HG02885 (cell line): Measurements from ENCODE around the gene CASP6.

Source experiments
- ATAC-seq: cut with Tn5 transposase; IDR thresholded peaks from one replicate; pipeline ENCODE4 v1.9.1; 2021; ENCODE audit warnings: mild to moderate bottlenecking; ENCODE audit not compliant: unreplicated experiment, poor library complexity

CASP6 gene

DNA sequence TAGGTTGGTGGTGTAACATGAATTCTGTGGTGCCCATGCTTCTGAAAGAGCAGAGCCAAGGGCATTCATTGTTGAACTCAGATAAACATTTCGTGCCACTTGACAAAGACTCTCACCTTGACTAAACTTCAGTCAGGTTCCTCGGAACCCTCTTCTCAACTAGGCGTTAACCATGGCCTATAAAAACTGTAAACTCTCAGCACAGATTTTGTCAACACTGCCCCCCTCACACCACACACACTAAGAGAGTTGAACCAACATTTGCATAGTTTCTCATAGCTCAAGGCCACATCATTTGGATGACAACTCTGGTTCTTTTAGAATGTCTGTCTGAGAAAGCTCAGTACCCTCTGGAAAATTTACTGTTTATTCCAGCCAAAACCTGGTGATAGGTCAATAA is 28.1 kb downstream of the CASP6 start:
- ATAC-seq = peak; percentile 67

DNA sequence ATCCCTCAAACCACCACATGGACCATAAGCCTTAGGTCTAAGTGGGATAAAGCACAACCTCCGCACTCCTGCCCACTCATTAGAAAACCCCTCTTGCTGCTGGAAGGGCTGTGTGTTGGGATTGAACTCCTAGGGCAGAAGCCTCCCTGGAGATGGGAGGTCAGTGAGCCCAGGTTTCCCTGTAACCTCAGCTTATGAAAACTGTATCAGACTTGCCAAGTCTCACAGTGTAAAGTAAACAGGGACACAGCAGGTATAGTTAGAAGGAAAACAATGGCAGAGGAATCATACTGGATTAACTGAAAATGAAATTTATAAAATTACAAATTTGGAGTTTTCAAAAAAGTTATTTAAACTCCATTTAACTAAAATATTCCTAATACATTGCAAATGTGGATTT is 29.9 kb downstream of the CASP6 start:
- no peak for ATAC-seq

DNA sequence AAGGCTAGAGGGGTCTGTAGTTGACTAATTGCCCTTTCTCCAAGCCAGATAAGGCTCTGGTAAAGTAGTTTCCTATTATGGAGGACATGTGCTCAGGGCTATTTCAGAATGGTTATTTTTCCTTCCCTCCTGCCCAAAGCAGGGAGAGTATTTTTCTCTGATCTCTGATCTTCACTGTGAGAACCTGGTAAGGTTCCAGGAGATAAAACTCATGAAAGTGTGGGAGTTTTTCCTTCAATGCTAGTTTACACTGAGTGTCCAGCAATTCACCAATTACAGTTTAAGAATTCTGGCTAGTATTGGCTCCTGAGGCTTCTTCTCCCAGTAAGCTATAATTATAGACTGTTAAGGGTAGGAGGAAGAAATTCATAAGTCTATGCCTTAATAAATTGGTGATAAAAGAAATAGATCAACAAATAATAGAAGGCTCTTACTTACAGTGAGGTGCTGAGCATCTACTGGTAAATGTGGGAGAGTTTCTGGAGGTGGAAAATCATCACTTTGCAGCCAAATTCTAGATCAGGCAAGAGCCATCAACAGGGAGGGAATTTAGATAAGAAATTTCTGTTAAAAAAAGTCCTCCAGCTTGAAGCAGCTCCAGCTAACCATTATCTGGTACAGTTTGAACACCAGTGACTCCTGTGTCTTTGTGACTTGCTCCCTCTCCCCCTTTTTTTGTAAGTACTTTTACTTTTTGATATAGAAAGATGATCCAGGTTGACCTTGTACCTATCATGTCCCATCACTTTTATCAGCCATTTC is 30.9 kb downstream of the CASP6 start:
- no peak for ATAC-seq

DNA sequence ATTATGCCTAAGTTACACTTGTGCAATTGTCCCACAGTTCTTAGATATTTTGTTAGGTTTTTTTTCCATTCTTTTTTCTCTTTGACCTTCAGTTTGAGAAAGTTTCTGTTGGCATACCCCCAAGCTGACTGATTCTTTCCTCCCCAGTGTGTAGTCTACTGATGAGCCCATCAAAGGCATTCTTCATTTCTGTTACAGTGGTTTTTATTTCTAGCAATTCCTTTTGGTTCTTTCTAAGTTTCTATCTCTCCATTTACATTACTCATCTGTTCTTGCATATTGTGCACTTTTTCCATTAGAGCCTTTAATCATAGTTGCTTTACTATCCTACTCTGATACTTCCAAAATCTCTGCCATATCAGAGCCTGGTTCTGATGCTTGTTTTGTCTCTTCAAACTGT is 31.9 kb downstream of the CASP6 start:
- no peak for ATAC-seq

DNA sequence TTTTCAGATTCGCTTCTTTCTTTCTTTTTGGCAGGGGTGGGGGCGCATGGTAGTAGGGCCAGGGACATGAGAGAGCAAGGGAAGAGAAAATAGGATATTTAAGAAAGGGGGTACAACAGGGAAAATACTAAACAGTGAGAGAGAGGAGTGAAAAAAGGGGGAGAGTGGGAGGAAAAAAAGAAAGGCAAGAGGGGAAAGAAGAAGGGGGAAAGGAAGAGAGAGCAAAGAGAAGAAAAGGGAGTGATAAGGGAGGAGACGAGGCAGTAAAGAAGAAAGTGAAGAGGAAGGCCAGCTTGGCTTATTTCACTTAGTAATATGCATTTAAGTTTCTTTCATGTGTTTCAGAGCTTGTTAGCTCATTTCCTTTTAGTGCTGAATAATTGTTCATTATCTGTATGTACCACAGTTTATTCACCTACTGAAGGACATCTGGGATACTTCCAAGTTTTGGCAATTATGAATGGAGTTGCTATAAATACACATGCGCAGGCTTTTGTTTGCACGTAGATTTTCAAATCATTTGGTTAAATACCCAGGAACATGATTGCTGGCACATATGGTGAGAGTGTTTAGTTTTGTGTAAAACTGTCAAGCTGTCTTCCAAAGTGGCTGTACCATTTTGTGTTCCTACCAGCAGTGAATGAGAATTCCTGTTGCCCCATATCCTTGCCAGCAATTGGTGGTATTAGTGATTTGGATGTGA is 37.3 kb downstream of the CASP6 start:
- no peak for ATAC-seq

DNA sequence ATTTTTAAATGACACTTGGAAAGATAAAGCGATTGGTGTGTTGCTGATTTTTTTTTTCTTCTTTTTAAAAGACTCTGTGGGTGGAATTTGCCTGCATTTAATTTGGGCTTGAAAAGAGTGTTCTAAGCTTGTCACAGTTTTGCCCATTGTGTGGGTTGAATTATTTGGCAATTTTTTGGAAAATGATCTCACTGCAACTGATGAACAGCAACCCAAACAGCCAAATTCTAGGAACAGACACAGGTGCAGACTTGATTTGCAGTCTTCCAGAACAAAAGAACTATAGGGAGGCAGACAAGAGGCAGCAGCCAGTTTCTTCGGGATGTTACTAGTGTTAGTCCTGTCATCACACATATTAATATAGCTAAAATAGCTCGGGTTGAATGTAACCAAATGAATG is 40.5 kb downstream of the CASP6 start:
- no peak for ATAC-seq

DNA sequence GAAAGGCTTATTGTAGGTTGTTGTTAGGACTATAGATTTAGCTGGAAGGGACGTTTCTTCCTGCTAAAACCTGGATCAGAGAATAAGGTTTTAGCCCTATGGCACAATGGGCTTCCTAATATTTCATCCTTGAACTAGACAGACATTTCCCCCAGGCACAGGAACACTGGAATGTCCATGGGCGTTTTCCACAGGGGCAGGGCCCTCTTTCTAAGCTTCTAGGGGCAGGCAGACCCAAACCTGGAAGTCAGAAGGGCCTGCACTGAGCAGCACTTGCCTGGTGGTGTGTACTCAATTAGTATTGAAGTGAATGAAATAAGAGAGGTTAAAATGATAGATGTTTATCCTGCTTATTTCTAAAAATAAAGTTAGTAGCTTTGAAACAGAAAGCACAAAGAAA is 41.1 kb downstream of the CASP6 start:
- no peak for ATAC-seq

DNA sequence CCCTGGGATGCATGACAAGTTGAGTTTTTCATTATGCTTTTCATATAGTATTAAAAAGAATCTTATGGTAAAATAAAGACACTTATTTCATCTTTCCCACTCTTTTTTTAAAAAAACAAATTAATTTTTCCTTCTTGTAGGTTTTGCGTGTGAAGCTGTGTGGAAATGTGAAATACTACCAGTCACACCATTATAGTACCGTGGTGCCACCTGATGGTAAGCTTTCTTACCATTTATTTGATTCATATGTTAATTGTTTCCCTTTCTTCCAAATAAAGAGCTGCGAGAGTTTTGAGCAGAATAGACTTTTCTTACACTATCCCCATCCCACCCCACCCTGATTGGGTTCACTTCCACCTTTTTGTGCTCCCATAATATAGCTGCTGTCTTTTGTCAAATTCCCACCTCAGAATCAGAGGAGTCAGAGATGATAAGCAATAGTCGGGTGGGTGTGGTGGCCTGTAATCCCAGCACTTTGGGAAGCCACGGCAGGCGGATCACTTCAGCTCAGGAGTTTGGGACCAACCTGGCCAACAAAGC is 44.3 kb downstream of the CASP6 start:
- no peak for ATAC-seq

DNA sequence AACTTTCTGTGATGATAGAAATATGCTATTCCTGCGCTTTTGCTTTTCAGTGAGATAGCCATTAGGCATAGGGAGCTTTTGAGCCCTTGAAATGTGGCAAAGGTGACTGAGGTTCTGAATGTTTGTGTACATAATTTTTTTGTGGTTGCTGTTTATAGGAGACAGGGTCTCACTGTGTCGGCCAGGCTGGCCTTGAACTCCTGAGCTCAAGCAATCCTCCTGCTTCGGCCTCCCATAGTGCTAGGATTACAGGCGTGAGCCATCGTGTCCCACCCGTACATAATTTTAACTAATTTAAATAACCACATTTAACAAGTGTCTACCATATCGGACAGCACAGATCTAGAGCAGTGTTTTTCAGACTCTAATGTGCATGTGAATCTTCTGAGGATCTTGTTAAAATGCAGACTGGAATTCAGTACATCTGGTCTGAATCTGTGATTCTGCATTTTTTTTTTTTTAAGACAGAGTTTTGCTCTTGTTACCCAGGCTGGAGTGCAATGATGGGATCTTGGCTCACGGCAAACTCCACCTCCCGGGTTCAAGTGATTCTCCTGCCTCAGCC is 45.3 kb downstream of the CASP6 start:
- no peak for ATAC-seq

DNA sequence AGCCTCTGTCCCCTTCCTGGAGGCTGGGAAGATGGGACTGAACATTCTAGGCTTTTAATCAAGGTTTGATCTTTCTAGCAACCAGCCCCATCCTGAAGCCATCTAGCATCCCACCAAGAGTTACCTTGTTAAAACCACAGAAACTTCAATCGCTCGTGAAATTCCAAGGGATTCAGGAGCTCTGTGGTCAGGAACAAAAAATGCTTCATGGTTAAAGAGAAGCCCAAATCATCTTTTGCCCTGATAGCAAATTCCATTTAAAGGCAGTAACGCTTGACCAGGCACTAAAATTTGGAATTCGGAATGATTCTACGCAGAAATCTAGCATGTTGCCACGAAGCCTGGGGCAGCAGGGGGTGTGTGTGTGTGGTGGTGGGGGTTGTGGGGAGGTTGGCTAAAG is 47.8 kb downstream of the CASP6 start:
- ATAC-seq = no peak

DNA sequence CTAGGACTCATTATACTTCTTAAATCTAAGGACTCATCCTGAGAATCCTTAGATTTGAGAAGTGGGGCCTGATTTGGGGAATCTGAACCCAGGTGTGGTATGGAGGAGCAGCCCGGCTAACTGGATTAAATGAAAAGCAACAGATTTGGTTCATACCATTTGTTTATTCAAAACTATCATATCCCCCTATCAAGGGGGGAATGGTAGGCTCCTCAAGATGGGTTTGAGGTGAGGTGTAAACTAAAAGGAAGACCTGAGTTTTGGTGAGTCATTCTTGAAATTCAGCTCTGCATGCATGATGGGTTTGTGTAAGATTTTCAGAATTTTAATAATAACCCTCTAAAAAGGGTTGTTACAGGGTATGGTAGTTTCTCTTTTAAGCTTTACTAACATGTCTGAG is 53.4 kb downstream of the CASP6 start:
- ATAC-seq = peak; percentile 82

DNA sequence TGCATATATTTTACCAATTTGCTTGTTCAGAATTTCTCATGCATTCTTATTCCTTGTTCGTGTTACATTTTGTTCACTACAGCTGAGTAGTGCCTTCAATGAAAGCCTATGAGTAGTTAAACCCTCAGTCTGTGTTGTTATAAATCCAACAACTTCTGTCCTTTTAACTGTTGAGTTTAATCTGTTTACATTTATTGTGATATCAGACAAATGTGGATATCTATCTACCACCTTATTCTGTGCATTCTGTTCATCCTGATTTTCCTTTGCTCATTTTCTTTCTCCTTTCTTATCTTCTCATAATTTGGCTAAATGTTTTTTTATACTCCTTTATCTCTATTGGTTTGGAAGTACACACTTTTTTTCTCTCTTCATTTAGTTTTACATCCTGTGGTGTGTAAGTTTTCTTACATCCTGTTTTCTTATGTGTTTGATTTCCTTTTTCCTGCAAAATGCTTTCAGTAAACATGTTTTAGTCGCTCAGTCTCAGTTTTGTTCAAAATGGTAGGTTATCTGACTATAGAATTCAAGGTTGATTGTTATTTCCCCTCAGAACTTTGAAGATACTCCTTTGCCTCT is 54.2 kb downstream of the CASP6 start:
- ATAC-seq = no peak

DNA sequence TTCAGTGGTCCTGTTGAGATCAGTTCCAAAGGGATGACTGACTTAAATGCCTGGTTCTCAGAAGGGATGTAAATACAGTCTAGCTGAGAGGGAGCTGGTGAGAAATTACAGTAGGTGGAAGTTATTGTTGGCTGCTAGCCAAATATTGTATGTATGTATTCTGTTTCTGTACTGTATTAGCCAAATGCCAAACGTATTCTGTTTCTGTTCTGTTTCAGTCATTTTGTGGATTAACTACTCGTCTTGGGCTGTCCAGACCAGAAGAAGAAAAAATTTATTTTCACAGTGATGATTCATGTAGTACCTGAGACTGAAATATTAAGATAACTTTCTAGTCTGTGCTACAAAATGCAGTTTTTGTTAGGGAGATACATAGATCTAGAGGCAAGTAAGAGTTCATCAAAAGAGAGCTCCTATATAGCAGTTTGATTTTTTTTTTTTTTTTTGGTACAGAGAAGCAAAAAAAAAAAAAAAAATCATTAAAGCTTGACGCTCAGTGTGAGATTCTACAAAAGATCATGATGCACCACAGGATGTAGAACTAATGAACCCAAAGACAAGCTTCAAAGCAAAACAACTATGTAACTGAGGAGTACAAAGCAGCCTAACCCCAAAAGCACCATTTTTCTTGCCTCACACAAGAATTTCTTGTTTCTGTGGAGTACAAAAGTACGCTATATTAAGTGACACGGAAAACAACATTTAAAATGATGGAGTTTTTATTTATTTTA is 54.8 kb downstream of the CASP6 start:
- ATAC-seq = peak; percentile 65

DNA sequence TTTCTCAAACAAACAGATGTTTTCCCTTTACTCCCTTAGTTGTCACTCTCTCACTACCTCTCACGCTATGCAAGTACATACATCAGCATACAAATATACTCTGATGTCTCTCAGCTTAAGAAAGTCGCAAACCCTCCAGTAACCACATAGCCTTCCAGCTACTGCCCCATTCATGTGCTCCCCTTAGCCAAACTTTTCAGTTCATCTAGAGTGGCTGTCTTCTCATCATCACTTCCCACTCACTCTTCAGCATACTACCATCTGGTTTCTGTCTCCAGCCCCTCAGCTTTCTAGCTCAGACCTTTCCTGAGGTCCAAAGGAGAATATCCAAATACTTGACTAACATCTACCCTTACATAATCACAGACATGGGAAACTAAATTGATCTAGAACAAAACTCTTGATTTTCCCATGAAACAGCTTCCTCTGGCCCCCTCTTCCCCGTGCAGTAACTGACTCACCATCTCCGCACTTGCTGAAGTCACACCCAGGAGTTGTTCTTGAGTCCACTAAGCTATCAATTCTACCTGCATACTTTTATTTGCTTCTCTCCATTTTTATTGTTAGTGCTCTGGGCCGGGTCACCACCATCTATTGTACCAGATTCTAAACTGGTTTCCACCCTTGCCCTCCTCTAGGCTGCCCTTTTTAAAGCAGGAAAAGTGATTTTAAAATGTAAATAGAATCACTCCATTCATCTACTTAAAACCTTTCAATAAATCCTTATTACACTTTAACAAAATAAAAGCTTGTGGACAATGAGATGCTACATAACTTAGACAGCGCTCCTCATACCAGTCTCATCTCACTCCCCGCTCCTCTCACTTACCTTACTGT is 57.2 kb downstream of the CASP6 start:
- no peak for ATAC-seq

DNA sequence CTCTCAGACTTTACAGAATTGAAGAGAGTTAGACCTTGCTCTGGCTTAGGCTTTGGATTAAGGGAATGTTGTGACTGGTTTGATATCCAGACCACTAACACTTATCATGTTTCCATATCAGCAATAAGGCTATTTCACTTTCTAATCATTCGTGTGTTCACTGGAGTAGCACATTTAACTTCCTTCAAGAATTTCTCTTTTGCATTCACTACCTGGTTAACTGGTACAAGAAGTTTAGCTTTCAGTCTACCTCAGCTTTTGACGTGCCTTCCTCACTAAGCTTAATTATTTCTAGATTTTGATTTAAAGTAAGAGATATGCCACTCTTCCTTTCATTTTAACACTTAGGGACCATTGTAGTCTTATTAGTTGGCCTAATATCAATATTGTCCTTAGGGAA is 62.6 kb downstream of the CASP6 start:
- no peak for ATAC-seq
